Upper lobe of left lung (tissue), 6 donors: ENCODE data around the gene INPP4B. TPM values are rescaled to one million over a fixed set of nuclear protein-coding genes. Genes with fewer than 3 reads are reported as not detected.

Experiments used
- ATAC-seq, 2 donors: fragments of 200-7000 bp; cut with Tn5 transposase; one replicate each; pipeline ENCODE4 v1.9.1; 2022; ENCODE audit warnings: mild to moderate bottlenecking in 2 of 2, moderate library complexity in 2 of 2; ENCODE audit not compliant: low FRiP score in 2 of 2
- DNase-seq, 2 donors: peaks; one replicate each; pipeline ENCODE4 v3.0.0-alpha.2; 2019 to 2020
- H3K27ac ChIP-seq, 4 donors: fragments of 200-600 bp; sonication (generic); one replicate each; pipeline ENCODE4 v1.5.1; 2016 to 2019
- H3K27me3 ChIP-seq, 4 donors: fragments of 200-600 bp; sonication (generic); one replicate each; pipeline ENCODE4 v1.5.1; 2017 to 2019
- H3K36me3 ChIP-seq, 4 donors: fragments of 200-600 bp; sonication (generic); one replicate each; pipeline ENCODE4 v1.5.1; 2016 to 2019
- H3K4me1 ChIP-seq, 4 donors: fragments of 200-600 bp; sonication (generic); one replicate each; pipeline ENCODE4 v1.5.1; 2018 to 2019
- H3K4me3 ChIP-seq, 4 donors: fragments of 200-600 bp; sonication (generic); one replicate each; pipeline ENCODE4 v1.5.1; 2017 to 2019; ENCODE audit warnings: mild to moderate bottlenecking in 2 of 4, moderate library complexity in 1 of 4
- H3K9me3 ChIP-seq, 4 donors: fragments of 200-600 bp; sonication (generic); one replicate each; pipeline ENCODE4 v1.5.1; 2018 to 2019
- CTCF ChIP-seq, 6 experiments: fragments of 450-650 bp in 4 of 6; fragments of 200-600 bp in 2 of 6; sonication (generic) in 2 of 6; IDR thresholded peaks; one replicate each; pipeline ENCODE4 v1.5.1; 2016 to 2019; ENCODE audit warnings: antibody characterized with exemption in 6 of 6
- EP300 ChIP-seq, 4 donors: sonication (generic); formaldehyde crosslinking; IDR thresholded peaks; one replicate each; pipeline ENCODE4 v1.5.1; 2017; ENCODE audit warnings: antibody characterized with exemption in 4 of 4, control low read depth in 2 of 4
- POLR2A ChIP-seq, 4 donors: fragments of 450-650 bp; IDR thresholded peaks; one replicate each; pipeline ENCODE4 v1.5.1; 2016 to 2017; ENCODE audit warnings: antibody characterized with exemption in 4 of 4, mild to moderate bottlenecking in 2 of 4
- POLR2AphosphoS5 ChIP-seq, 2 donors: sonication (generic); formaldehyde crosslinking; IDR thresholded peaks; one replicate each; pipeline ENCODE4 v1.5.1; 2017; ENCODE audit warnings: antibody characterized with exemption in 2 of 2
- WGBS, 2 donors: methylation state at CpG; one replicate each; pipeline ENCODE4 v1.1.5; 2017 to 2018; 5-methylcytosine and 5-hydroxymethylcytosine counted together
- total RNA-seq, 6 donors: library from RNA; depleted of rRNA in 4 of 6; stranded (reverse); fragments of >200 nt in 4 of 6; gene quantifications; one replicate each; pipeline versions ENCODE4 v1.1.0 to v1.2.1, GENCODE V29; 2016 to 2021
- donor health status: DM: no; HTN: no; CAD: no; lungs with moderate emphysema.
- donor health status: DM: no; HTN: yes; CAD: no; lungs with severe emphysema.

The INPP4B gene
- total RNA-seq, 6 donors from 2014 or later = 4.7 to 31.4 (median 10.4) TPM

GRCh38 chr4:142718981-142719380 lies 127.1 kb downstream of the INPP4B start:
- DNase-seq (no peak), ATAC-seq (no peak)
- TF ChIP-seq POLR2AphosphoS5 (IDR thresholded peaks at IDR 0.05) = no peak
- TF ChIP-seq EP300 (IDR thresholded peaks at IDR 0.05) = no peak
- TF ChIP-seq CTCF (IDR thresholded peaks at IDR 0.05) = no peak
- no peaks in the 10 kb centered on the region for H3K9me3 ChIP-seq
- no peak overlapping the region for H3K4me3 ChIP-seq
- H3K27me3 ChIP-seq = no peaks in the 10 kb centered on the region
- H3K4me1 ChIP-seq = no peaks in the 10 kb centered on the region
- no peaks in the 10 kb centered on the region for H3K36me3 ChIP-seq
- no peak overlapping the region for H3K27ac ChIP-seq

- ATAC-seq = no peak
- no peak for TF ChIP-seq CTCF (IDR thresholded peaks at IDR 0.05)
- no peak for TF ChIP-seq POLR2AphosphoS5 (IDR thresholded peaks at IDR 0.05)
- no peak for TF ChIP-seq EP300 (IDR thresholded peaks at IDR 0.05)
- TF ChIP-seq POLR2A (IDR thresholded peaks at IDR 0.05) = no peak
- no peaks in the 10 kb centered on the region for H3K27me3 ChIP-seq
Observed at GRCh38 chr4:142715727-142716126, 130.4 kb downstream of the INPP4B start.

GRCh38 chr4:142713282-142714030 lies 132.6 kb downstream of the INPP4B start:
- Histone ChIP-seq H3K36me3 (no peaks in the 10 kb centered on the region), H3K27me3 (no peaks in the 10 kb centered on the region), H3K4me3 (no peak overlapping the region), H3K9me3 (no peaks in the 10 kb centered on the region), H3K27ac (no peak overlapping the region), H3K4me1 (no peaks in the 10 kb centered on the region)
- TF ChIP-seq POLR2AphosphoS5 (IDR thresholded peaks at IDR 0.05) (no peak), POLR2A (IDR thresholded peaks at IDR 0.05) (no peak), CTCF (IDR thresholded peaks at IDR 0.05) (no peak), EP300 (IDR thresholded peaks at IDR 0.05) (no peak)
- ATAC-seq (no peak), DNase-seq (no peak)
- 91 to 94% methylated on average over 2 of the region's 2 CpGs for WGBS, 2 donors

More at GRCh38 chr4:142715727-142716126, 130.4 kb downstream of the INPP4B start:
- H3K27ac ChIP-seq = no peak overlapping the region
- H3K9me3 ChIP-seq = no peaks in the 10 kb centered on the region
- DNase-seq = no peak
- H3K36me3 ChIP-seq = no peaks in the 10 kb centered on the region
- H3K4me3 ChIP-seq = no peak overlapping the region
- H3K4me1 ChIP-seq = no peaks in the 10 kb centered on the region

- ATAC-seq (no peak), DNase-seq (no peak)
- Histone ChIP-seq H3K4me3 (no peak overlapping the region), H3K27ac (no peak overlapping the region), H3K4me1 (no peaks in the 10 kb centered on the region), H3K27me3 (no peaks in the 10 kb centered on the region), H3K36me3 (no peaks in the 10 kb centered on the region), H3K9me3 (no peaks in the 10 kb centered on the region)
- TF ChIP-seq CTCF (IDR thresholded peaks at IDR 0.05) (no peak), EP300 (IDR thresholded peaks at IDR 0.05) (no peak), POLR2A (IDR thresholded peaks at IDR 0.05) (no peak), POLR2AphosphoS5 (IDR thresholded peaks at IDR 0.05) (no peak)
- WGBS, 2 donors = 88 to 89% methylated on average over 1 of the region's 1 CpG
Observed at GRCh38 chr4:142708231-142708630, 137.9 kb downstream of the INPP4B start.

GRCh38 chr4:142707401-142707800 lies 138.7 kb downstream of the INPP4B start:
- WGBS, 2 donors = 73 to 75% methylated on average over 1 of the region's 1 CpG

More at GRCh38 chr4:142707401-142707800, 138.7 kb downstream of the INPP4B start:
- TF ChIP-seq POLR2A (IDR thresholded peaks at IDR 0.05) = no peak
- H3K27ac ChIP-seq = no peak overlapping the region
- H3K4me1 ChIP-seq = no peaks in the 10 kb centered on the region
- DNase-seq (no peak), ATAC-seq (no peak)
- H3K27me3 ChIP-seq = no peaks in the 10 kb centered on the region
- H3K4me3 ChIP-seq = no peak overlapping the region
- no peaks in the 10 kb centered on the region for H3K9me3 ChIP-seq
- no peaks in the 10 kb centered on the region for H3K36me3 ChIP-seq
